Stomach (tissue), 4 donors: Measurements from ENCODE around the gene GLUD1.
"Not testable (repeated sequence)": the region's sequence is repeated elsewhere in the genome, so short reads cannot be mapped to it uniquely, and the experiment has no call there.

Experiments used
- POLR2A ChIP-seq, 4 donors: fragments of 450-650 bp; IDR thresholded peaks; one replicate each; pipeline ENCODE4 v1.6.1; 2016; ENCODE audit warnings: antibody characterized with exemption in 4 of 4, control low read depth in 2 of 4, mild to moderate bottlenecking in 1 of 4, moderate library complexity in 1 of 4
- POLR2AphosphoS5 ChIP-seq, 3 donors: sonication (generic); formaldehyde crosslinking; IDR thresholded peaks; one replicate each; pipeline ENCODE4 v1.6.1; 2016; ENCODE audit warnings: antibody characterized with exemption in 3 of 3

- TF ChIP-seq POLR2AphosphoS5, POLR2A (IDR thresholded peaks at IDR 0.05): not testable (repeated sequence)
Measured at GRCh38 chr10:87020056-87020455, 74.6 kb downstream of the GLUD1 start, which contains the start of gene FAM25A.
